ACC112 (cell line): Measurements from ENCODE around the gene SYT3.

Source experiments
- H2AFZ ChIP-seq: fragments of 200-600 bp; sonication (generic); one replicate; pipeline ENCODE4 v1.6.0; 2017; ENCODE audit warnings: antibody characterized with exemption, low read length; ENCODE audit not compliant: unreplicated experiment
- H3K27ac ChIP-seq: fragments of 200-600 bp; sonication (generic); 2 replicates; pipeline ENCODE4 v1.5.1; 2014; ENCODE audit warnings: low read depth, mild to moderate bottlenecking, antibody characterized with exemption, low read length, moderate library complexity
- H3K27me3 ChIP-seq: fragments of 200-600 bp; sonication (generic); 2 replicates; pipeline ENCODE4 v1.6.1; 2014; ENCODE audit warnings: mild to moderate bottlenecking, antibody characterized with exemption, low read length, moderate library complexity, mixed read lengths; ENCODE audit not compliant: insufficient read depth
- H3K36me3 ChIP-seq: fragments of 200-600 bp; sonication (generic); 2 replicates; pipeline ENCODE4 v1.6.1; 2016; ENCODE audit warnings: mild to moderate bottlenecking, antibody characterized with exemption, low read length, moderate library complexity, mixed read lengths; ENCODE audit not compliant: insufficient read depth
- H3K4me1 ChIP-seq: fragments of 200-600 bp; sonication (generic); one replicate; pipeline ENCODE4 v1.6.1; 2016; ENCODE audit warnings: low read length, mixed read lengths; ENCODE audit not compliant: insufficient read depth, unreplicated experiment, control insufficient read depth
- H3K4me3 ChIP-seq: fragments of 200-600 bp; sonication (generic); 2 replicates; pipeline ENCODE4 v1.5.1; 2014; ENCODE audit warnings: mild to moderate bottlenecking, low read depth, low read length
- H3K79me2 ChIP-seq: fragments of 200-600 bp; sonication (generic); one replicate; pipeline ENCODE4 v1.6.0; 2016; ENCODE audit warnings: low read length; ENCODE audit not compliant: control insufficient read depth, unreplicated experiment, insufficient read depth

The SYT3 gene

DNA sequence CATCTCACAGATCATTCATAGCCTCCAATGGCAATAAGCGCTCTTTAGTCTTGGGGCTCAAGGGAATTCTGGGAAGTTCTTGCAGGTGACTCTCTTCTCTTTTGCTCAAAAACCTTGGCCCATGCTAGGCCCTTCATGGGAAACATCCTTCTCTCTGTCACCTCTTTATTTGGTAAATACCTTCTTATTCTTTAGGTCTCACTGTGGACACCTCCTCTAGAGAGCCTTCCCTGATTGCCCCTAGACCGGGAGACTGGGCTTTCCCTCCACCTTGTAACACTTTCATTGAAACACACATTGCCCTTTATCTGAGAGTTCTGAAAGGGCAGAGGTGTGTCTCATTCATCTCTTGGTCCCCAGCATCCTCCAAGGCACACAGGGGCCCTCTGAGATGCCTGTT is 11.5 kb upstream of the SYT3 start:
- H3K4me3 ChIP-seq: no peak overlapping the region
- no peak overlapping the region for H3K27ac ChIP-seq
- peaks cover 23% of the 10 kb centered on the region; the same call in 1 of the 2 replicates for H3K27me3 ChIP-seq
- H2AFZ ChIP-seq: no peak overlapping the region
- H3K36me3 ChIP-seq: no peaks in the 10 kb centered on the region
- H3K79me2 ChIP-seq: no peaks in the 10 kb centered on the region
- H3K4me1 ChIP-seq: no peaks in the 10 kb centered on the region

DNA sequence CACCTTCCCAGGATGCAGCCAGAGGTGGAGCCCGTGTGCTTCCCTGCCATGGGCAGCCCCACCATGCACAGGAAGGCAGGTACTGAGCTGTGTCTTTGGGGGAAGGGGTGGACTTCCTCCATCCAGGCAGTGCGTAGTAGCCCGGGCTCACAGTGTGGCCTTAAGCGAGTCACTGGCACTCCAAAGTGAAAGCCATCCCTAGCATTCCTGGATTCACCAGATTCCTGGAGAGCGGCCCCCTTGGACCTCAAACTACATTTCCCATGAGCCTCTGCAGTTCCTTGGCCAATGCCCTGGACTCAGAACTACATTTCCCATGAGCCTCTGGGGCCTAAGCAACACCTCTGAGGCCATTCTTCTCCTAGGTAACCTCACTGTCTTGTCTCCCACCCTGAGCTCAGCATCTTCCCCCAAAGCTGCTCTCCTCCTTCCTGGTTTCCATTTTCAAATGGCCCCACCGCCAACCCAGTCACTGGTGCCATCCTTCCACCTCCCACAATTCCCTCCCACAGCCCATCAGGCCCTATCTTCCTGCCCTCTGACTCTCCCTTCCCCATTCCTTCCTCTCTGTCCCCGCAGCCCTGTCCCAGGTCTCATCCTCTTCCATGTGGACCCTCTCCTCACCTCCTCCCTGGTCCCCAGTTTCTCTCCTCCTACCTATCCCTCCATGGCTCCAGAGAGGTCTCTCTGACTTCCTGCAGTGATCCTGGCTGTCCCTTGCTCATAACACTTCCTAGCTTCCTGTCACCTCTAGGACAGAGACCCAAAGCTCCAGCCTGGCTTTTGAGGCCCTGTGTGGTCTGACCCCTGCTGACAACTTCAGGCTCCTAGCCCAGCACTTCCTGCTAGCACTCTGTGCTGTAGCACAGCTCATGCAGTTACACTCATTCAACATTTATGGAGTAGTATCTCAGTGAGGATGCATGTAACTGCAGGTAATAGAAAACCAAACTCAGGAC is 10.0 kb upstream of the SYT3 start, which contains the start of gene C19orf81:
TSS of gene C19orf81 (plus strand) at position 13 of the 959 bp plus-strand sequence. CDS start at position 13, 0 bp downstream.
- Histone ChIP-seq H2AFZ (no peak within 1 kb of the TSS), H3K4me1 (no peaks in the 10 kb centered on the region), H3K79me2 (no peaks in the 10 kb centered on the region), H3K27me3 (peaks cover 23% of the 10 kb centered on the region; the same call in 1 of the 2 replicates), H3K4me3 (no peak within 1 kb of the TSS), H3K27ac (no peak within 1 kb of the TSS), H3K36me3 (no peaks in the 10 kb centered on the region)

DNA sequence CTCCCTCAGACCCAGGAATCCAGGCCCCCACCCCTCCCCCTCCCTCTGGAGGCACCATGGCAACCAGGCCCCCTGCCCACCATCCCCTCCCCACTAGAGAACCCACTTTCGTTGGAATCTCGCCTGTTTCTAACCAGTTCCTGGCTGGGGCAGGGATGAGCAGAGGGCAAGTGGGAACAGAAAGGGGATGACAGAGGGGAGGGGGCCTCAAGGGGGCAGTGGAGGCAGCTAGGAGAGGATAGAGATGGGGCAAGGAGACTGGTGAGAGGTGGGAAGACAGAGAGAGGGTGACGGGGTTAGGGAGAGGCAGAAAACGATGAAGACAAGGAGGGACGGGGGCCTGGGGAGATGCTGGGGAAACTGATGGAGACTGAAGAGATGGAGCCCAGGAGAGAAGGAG is 9.0 kb upstream of the SYT3 start:
- no peaks in the 10 kb centered on the region for H3K79me2 ChIP-seq
- H3K27me3 ChIP-seq: peaks cover 26% of the 10 kb centered on the region
- H3K4me1 ChIP-seq: no peaks in the 10 kb centered on the region
- H2AFZ ChIP-seq: no peak overlapping the region
- H3K4me3 ChIP-seq: no peak overlapping the region
- no peak overlapping the region for H3K27ac ChIP-seq
- no peaks in the 10 kb centered on the region for H3K36me3 ChIP-seq

DNA sequence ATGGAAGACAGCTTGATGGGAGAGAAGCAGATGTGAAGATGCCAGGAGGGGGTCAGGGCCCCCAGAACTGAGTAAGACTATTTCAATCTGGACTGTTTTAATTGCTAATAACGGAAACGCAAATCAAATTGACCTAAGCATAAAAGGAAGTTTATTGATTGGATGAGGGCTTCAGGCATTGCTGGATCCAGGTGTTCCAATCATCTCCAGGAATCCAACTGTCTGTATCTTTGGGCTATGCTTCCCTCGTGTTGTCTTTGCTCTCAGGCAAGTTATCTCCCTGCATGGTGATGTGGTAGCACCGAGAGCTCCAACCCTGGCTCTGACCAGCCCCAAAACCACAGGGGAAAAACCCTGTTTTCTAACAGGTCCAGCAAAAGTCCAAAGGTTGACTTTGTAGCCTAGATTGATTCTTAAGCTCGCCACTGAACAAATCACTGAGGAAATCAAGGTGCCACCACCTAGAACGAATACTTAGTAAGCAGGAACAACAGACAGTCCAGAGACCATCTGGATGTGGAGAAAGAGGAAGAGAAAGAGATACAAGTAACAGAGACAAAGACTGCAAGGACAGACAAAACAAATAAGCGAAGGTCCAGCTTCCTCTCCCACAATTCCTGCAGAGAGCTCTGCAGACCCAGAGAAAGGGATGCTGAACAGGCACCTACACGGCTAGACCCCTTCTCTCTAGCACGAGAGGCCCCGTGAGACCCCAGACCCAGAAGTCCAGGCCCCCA is 8.4 kb upstream of the SYT3 start:
- no peak overlapping the region for H3K4me3 ChIP-seq
- no peak overlapping the region for H3K27ac ChIP-seq
- no peaks in the 10 kb centered on the region for H3K36me3 ChIP-seq
- no peaks in the 10 kb centered on the region for H3K4me1 ChIP-seq
- H2AFZ ChIP-seq: no peak overlapping the region
- peaks cover 26% of the 10 kb centered on the region for H3K27me3 ChIP-seq
- H3K79me2 ChIP-seq: no peaks in the 10 kb centered on the region

DNA sequence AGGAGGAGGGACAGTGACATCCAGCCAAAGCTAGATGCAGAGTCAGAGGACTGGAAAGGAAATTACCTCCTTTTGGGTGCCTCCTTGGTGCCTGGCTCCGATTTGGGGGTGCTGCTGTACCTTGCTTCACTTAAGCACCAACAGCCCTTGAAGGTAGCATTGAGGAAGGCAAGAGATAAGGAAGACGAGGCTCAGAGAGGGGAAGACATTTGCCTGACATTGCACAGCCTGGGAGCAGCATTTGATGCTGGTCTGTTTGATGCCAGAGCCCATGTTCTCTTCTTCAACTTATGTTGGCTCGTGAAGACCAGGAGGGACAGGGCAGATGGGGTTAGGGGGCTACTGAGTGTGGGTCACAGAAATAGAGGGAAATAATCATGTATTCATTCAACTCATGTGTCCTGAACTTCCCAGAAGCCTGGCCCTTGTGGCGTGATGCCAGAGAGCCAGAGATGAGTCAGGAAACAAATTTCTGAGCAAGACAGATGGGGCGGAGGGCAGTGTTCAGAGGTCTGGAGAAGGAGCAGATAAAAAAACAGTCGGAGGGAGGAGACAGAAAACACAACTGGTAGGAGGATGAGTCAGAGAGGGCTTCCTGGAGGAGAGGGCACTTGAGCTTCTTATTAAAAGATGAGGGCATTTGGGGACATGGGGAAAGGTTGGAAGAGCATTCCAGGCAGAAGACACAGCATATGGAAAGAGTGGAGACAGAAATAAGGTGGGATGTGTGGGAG is 6.6 kb upstream of the SYT3 start:
- Histone ChIP-seq H2AFZ (no peak overlapping the region), H3K79me2 (no peaks in the 10 kb centered on the region), H3K36me3 (no peaks in the 10 kb centered on the region), H3K27me3 (peaks cover 20% of the 10 kb centered on the region), H3K4me3 (no peak overlapping the region), H3K27ac (no peak overlapping the region), H3K4me1 (no peaks in the 10 kb centered on the region)

DNA sequence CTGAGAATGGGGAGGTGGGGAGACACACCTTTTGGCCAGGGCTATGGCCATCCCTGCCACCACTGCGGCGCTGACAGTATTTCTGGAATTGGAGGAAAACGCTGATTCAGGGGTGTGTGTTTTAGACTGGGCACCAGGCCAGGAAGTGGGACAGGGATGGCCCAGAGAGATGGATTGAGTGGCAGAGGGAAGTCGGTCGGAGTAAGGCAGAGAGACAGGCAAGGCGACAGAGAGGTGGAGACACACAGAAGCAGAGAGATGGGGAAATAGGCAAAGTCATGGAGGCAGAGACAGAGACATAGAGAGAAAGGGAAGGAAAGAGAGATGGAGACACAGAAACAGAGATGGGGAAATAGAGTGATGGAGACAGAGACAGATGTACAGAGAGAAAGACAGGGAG is 5.4 kb upstream of the SYT3 start:
- Histone ChIP-seq H3K27me3 (peaks cover 22% of the 10 kb centered on the region), H3K4me3 (no peak overlapping the region), H3K79me2 (no peaks in the 10 kb centered on the region), H2AFZ (no peak overlapping the region), H3K27ac (no peak overlapping the region), H3K4me1 (no peaks in the 10 kb centered on the region), H3K36me3 (no peaks in the 10 kb centered on the region)

DNA sequence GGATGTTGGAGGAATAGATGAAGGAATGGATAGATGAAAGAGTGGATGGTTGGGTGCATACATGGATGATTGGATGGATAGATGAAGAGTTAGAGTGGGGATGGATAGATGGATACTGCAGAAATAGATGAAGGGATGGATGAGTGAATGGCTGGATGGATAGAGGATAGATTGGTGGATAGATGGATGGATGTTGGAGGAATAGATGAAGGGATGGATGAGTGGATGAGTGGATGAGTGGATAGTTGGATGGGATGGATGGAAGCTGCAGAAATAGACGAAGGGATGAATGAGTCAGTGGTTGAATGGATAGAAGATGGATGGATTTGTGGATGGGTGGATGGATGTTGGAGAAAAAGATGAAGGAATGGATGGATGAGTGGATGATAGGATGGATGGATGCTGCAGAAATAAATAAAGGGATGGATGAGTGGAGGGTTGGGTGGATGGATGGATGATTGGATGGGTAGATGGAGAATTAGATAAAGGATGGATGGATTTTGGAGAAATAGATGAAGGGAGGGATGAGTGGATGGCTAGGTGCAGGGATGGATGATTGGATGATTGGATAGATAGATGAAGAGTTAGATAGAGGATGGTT is 4.7 kb upstream of the SYT3 start:
- Histone ChIP-seq H3K4me3 (no peak overlapping the region), H3K27ac (no peak overlapping the region), H3K79me2 (no peaks in the 10 kb centered on the region), H3K4me1 (no peaks in the 10 kb centered on the region), H3K36me3 (no peaks in the 10 kb centered on the region), H3K27me3 (peaks cover 26% of the 10 kb centered on the region), H2AFZ (no peak overlapping the region)

DNA sequence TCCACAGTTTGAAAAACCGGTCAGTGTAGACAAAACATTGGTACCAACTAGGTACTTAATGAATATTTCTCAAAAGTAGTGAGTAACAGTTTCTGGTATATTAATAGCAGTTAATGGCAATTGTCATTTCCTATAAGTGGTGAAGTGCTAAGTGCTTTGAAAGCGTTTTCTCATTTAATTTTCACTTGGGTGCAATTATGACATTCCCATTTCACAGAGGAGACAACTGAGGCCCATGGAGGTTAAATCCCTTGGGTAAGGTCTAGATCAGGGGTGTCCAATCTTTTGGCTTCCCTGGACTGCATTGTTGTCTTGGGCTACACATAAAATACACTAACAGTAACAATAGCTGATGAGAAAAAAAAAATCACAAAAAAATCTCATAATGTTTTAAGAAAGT is 687 bp upstream of the SYT3 start:
- no peaks in the 10 kb centered on the region for H3K79me2 ChIP-seq
- H3K27me3 ChIP-seq: peaks cover 53% of the 10 kb centered on the region
- no peak overlapping the region for H3K27ac ChIP-seq
- no peaks in the 10 kb centered on the region for H3K36me3 ChIP-seq
- no peak overlapping the region for H3K4me3 ChIP-seq
- H3K4me1 ChIP-seq: no peaks in the 10 kb centered on the region
- peak overlapping the region; percentile 50 for H2AFZ ChIP-seq

DNA sequence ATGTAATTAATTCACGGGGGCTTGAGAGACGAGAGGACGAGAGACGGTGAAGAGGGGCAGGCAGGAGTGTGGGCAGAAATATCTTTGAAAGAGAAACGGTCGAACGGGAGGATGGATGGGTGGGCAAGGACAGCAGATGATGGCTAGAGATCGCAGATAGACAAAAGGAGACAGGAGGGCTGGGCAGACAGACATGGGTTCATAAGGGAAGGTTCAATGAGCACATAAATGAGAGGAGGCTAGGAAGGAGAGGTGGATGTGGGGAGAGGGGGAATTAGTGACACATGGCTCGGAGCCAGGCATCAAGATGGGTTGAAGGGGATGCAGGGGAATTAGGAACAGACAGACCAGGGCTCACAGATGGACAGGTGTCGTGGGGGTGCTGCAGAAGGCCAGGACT is 1.1 kb downstream of the SYT3 start:
- Histone ChIP-seq H3K4me3 (no peak overlapping the region), H2AFZ (no peak overlapping the region)

More for the DNA sequence above, 1.1 kb downstream of the SYT3 start:
- Histone ChIP-seq H3K27ac (no peak overlapping the region), H3K79me2 (no peaks in the 10 kb centered on the region), H3K27me3 (peaks cover 37% of the 10 kb centered on the region), H3K4me1 (no peaks in the 10 kb centered on the region), H3K36me3 (no peaks in the 10 kb centered on the region)
